Subcutaneous abdominal adipose tissue (tissue), 5 donors: ENCODE measurements around the gene TTC16.

Experiments
- H3K27ac ChIP-seq: one replicate; pipeline ENCODE4 v1.7.0; 2013; ENCODE audit warnings: low read depth, mild to moderate bottlenecking, inconsistent platforms, low read length, moderate library complexity
- H3K27me3 ChIP-seq, 5 donors: one replicate each; pipeline ENCODE4 v1.7.0; 2013; ENCODE audit warnings: low read length in 5 of 5, inconsistent platforms in 1 of 5; ENCODE audit not compliant: control insufficient read depth in 5 of 5, insufficient read depth in 4 of 5
- H3K36me3 ChIP-seq, 5 donors: one replicate each; pipeline ENCODE4 v1.7.0; 2013; ENCODE audit warnings: low read length in 5 of 5; ENCODE audit not compliant: control insufficient read depth in 5 of 5, insufficient read depth in 5 of 5
- H3K4me1 ChIP-seq, 5 donors: one replicate each; pipeline ENCODE4 v1.7.0; 2013; ENCODE audit warnings: low read length in 5 of 5, mild to moderate bottlenecking in 3 of 5, moderate library complexity in 1 of 5; ENCODE audit not compliant: control insufficient read depth in 5 of 5, insufficient read depth in 5 of 5
- H3K4me3 ChIP-seq, 5 donors: one replicate each; pipeline ENCODE4 v1.7.0; 2013; ENCODE audit warnings: low read length in 5 of 5, low read depth in 1 of 5
- H3K9ac ChIP-seq, 5 donors: one replicate each; pipeline ENCODE4 v1.7.0; 2013; ENCODE audit warnings: low read length in 5 of 5, mild to moderate bottlenecking in 4 of 5, moderate library complexity in 3 of 5
- H3K9me3 ChIP-seq, 5 donors: one replicate each; pipeline ENCODE4 v1.7.0; 2013; ENCODE audit warnings: low read length in 5 of 5; ENCODE audit not compliant: control insufficient read depth in 5 of 5
- donor health status: healthy.
- donor health status: healthy.
- donor health status: healthy.
- donor health status: healthy.
- donor health status: healthy.

TTC16 gene

GRCh38 chr9:127697575-127697974, 18.3 kb upstream of the TTC16 start:
- H3K27me3 ChIP-seq, result no peaks in the 10 kb centered on the region
- H3K4me3 ChIP-seq, result no peak overlapping the region
- H3K4me1 ChIP-seq, result peaks cover 0 to 17% (median 11%) of the 10 kb centered on the region in 5 donors
- H3K36me3 ChIP-seq, result peaks cover 0 to 10% (median 7%) of the 10 kb centered on the region in 5 donors
- H3K9me3 ChIP-seq, result no peaks in the 10 kb centered on the region
- no peak overlapping the region for H3K9ac ChIP-seq
- H3K27ac ChIP-seq, result no peak overlapping the region

GRCh38 chr9:127698386-127698785, 17.5 kb upstream of the TTC16 start:
- Histone ChIP-seq H3K9me3 (no peaks in the 10 kb centered on the region), H3K27me3 (no peaks in the 10 kb centered on the region), H3K27ac (no peak overlapping the region), H3K4me1 (peaks cover 0 to 17% (median 11%) of the 10 kb centered on the region in 5 donors), H3K36me3 (peaks cover 0 to 4% (median 4%) of the 10 kb centered on the region in 5 donors), H3K4me3 (no peak overlapping the region), H3K9ac (no peak overlapping the region)

GRCh38 chr9:127698985-127699670, 16.8 kb upstream of the TTC16 start:
- Histone ChIP-seq H3K27ac (peak overlapping the region; percentile 84), H3K4me3 (peak overlapping the region in 4 of 5 donors; percentile 29 to 49 (median 47))

DNA sequence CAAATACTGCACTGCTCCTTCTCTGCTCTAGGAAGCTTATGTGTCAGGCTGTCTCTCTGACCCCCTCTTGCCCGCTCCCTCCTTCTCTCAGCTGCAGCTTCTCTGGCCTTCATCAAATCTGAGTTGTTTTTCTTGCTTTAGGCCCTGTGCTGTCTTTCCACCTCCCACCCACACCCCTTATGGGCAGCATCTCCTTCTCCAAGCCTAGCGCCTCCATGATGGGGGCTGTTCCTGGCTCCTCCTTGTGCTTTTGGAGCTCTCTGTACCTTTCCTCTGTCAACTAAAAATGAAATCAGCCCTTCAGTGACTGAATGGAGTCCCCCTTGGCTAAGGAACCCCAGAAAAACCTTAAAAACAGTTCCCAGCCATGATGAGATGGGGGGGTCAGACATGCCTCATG, 15.7 kb upstream of the TTC16 start:
- no peaks in the 10 kb centered on the region for H3K36me3 ChIP-seq
- peak overlapping the region; percentile 84 for H3K27ac ChIP-seq
- no peak overlapping the region for H3K9ac ChIP-seq
- H3K4me1 ChIP-seq, result peaks cover 0 to 17% (median 11%) of the 10 kb centered on the region in 5 donors
- H3K4me3 ChIP-seq, result no peak overlapping the region
- no peaks in the 10 kb centered on the region for H3K9me3 ChIP-seq
- peaks cover 0 to 4% (median 2%) of the 10 kb centered on the region in 5 donors for H3K27me3 ChIP-seq

More at GRCh38 chr9:127698985-127699670, 16.8 kb upstream of the TTC16 start:
- Histone ChIP-seq H3K9me3 (no peaks in the 10 kb centered on the region), H3K27me3 (peaks cover 0 to 4% (median 0%) of the 10 kb centered on the region in 5 donors), H3K9ac (peak overlapping the region in 3 of 5 donors; percentile 35 to 52 (median 45)), H3K4me1 (peaks cover 0 to 17% (median 11%) of the 10 kb centered on the region in 5 donors), H3K36me3 (no peaks in the 10 kb centered on the region)

GRCh38 chr9:127700594-127701255, 15.2 kb upstream of the TTC16 start:
- Histone ChIP-seq H3K36me3 (no peaks in the 10 kb centered on the region), H3K4me1 (peaks cover 0 to 17% (median 11%) of the 10 kb centered on the region in 5 donors), H3K9me3 (no peaks in the 10 kb centered on the region), H3K27ac (no peak overlapping the region), H3K9ac (no peak overlapping the region), H3K4me3 (no peak overlapping the region), H3K27me3 (peaks cover 0 to 7% (median 4%) of the 10 kb centered on the region in 5 donors)

- Histone ChIP-seq H3K4me3 (no peak overlapping the region), H3K27ac (no peak overlapping the region), H3K4me1 (peaks cover 0 to 16% (median 10%) of the 10 kb centered on the region in 5 donors)
Measured at GRCh38 chr9:127703289-127703946, 12.5 kb upstream of the TTC16 start.

DNA sequence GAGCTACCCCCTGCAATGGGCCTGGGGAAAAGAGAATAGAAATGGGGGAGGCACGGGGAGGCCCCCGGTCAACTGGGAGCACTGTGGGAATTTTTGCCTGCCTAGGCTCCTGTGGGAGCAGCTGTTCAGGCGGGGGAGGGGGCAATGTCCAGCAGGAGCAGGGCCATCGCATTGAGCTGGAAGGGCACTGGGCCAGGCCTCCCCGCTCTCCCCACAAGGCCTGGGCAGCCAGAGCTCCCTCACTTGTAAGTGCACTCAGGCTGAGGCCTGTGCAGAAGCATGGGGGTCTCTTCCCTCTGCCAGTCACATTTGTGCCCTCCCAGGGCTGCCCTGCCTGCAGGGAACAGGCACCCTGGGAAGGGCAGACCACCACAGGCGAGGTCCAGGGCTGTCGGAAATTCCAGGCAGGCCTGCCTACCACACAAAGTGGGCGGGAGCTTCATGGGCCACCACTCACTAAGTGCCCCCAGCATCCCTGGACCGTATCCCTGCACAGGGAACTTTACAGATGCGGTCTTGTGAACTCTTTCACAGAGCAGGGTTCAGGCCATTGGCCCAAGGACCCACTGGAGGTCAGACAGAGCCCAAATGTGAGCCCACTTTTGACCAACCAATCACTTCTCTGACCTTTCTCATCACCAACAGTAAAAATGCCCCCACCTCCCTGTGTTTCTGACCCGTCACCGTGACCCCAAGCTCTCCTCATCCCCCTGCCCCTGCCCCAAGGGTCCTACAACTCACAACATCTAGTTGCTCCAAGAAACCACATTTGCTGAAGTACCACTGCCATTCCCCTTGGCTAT, 10.1 kb upstream of the TTC16 start:
- no peaks in the 10 kb centered on the region for H3K36me3 ChIP-seq
- peaks cover 3 to 13% (median 10%) of the 10 kb centered on the region in 5 donors for H3K27me3 ChIP-seq
- no peaks in the 10 kb centered on the region for H3K9me3 ChIP-seq
- no peak overlapping the region for H3K27ac ChIP-seq
- H3K9ac ChIP-seq, result no peak overlapping the region
- peaks cover 0 to 6% (median 0%) of the 10 kb centered on the region in 5 donors for H3K4me1 ChIP-seq
- H3K4me3 ChIP-seq, result no peak overlapping the region

More at GRCh38 chr9:127703289-127703946, 12.5 kb upstream of the TTC16 start:
- H3K36me3 ChIP-seq, result no peaks in the 10 kb centered on the region
- no peaks in the 10 kb centered on the region for H3K9me3 ChIP-seq
- no peak overlapping the region for H3K9ac ChIP-seq
- H3K27me3 ChIP-seq, result peaks cover 3 to 13% (median 10%) of the 10 kb centered on the region in 5 donors

DNA sequence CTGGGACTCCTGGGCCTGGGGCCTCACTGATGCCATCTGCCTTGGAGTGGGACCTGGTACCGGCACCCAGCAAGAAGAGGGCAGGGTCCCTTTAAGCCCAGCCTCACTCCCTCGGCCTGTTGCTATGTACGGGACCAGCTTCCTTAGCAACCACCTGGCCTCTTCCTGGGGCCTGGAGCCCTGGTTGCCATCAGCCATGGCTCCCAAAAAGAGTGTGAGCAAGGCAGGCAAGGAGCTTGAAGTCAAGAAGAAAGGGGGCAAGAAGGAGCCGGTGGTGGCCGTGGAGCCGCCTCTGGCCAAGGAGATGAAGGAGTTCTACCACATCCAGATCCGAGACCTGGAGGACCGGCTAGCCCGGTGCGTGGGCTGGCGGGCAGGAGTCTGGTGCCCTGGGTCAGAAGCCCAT, 9.0 kb upstream of the TTC16 start, which contains the start of gene CFAP157:
TSS of gene CFAP157 (plus strand) at position 153 of the 406 bp plus-strand sequence. CDS start at position 197, 44 bp downstream.
- Histone ChIP-seq H3K4me1 (peaks cover 0 to 6% (median 0%) of the 10 kb centered on the region in 5 donors), H3K27ac (no peak within 1 kb of the TSS), H3K27me3 (peaks cover 3 to 13% (median 10%) of the 10 kb centered on the region in 5 donors), H3K4me3 (no peak within 1 kb of the TSS), H3K9me3 (no peaks in the 10 kb centered on the region), H3K9ac (no peak within 1 kb of the TSS), H3K36me3 (no peaks in the 10 kb centered on the region)

- Histone ChIP-seq H3K9ac (no peak overlapping the region), H3K36me3 (no peaks in the 10 kb centered on the region), H3K9me3 (no peaks in the 10 kb centered on the region), H3K4me1 (peaks cover 0 to 6% (median 0%) of the 10 kb centered on the region in 5 donors), H3K27ac (no peak overlapping the region), H3K4me3 (no peak overlapping the region), H3K27me3 (peaks cover 3 to 13% (median 10%) of the 10 kb centered on the region in 5 donors)
Measured at GRCh38 chr9:127707766-127708165, 8.1 kb upstream of the TTC16 start.
